Dendritic cell treated with granulocyte-macrophage colony-stimulating factor and Interleukin-4, amounts not matched to agents 40 ng/mL and 50 ng/mL, for 4 days (primary cell): ENCODE results near the gene ZNF503.
"Not testable (repeated sequence)": the region's sequence is repeated elsewhere in the genome, so short reads cannot be mapped to it uniquely, and the experiment has no call there.

Source experiments
- H3K27ac Mint-ChIP-seq: one replicate; pipeline ENCODE4 v1.8.0; 2022; ENCODE audit warnings: mild to moderate bottlenecking, mixed read lengths
- H3K27me3 Mint-ChIP-seq: one replicate; pipeline ENCODE4 v1.8.0; 2022; ENCODE audit warnings: mild to moderate bottlenecking, mixed read lengths
- H3K36me3 Mint-ChIP-seq: one replicate; pipeline ENCODE4 v1.8.0; 2022; ENCODE audit warnings: low read depth, mixed read lengths
- H3K4me1 Mint-ChIP-seq: one replicate; pipeline ENCODE4 v1.8.0; 2022; ENCODE audit warnings: low read depth, mixed read lengths
- H3K4me3 Mint-ChIP-seq: one replicate; pipeline ENCODE4 v1.8.0; 2022; ENCODE audit warnings: mild to moderate bottlenecking, moderate library complexity, mixed read lengths
- H3K9me3 Mint-ChIP-seq: one replicate; pipeline ENCODE4 v1.8.0; 2022; ENCODE audit warnings: mixed read lengths
- intact Hi-C: fragments of 100-400 bp; cut with micrococcal nuclease; formaldehyde crosslinking; loops from one replicate; pipeline ENCODE4 v1.15.0; 2022

The ZNF503 gene

GRCh38 chr10:75379817-75380216, 21.7 kb downstream of the ZNF503 start:
- intact Hi-C loops: loop anchor here (2.0 kb wide), 1 partner anchor 57 kb away; no protein-coding TSS in a partner anchor
- Mint-ChIP-seq H3K4me1 (peaks cover 67% of the 10 kb centered on the region), H3K27me3 (peaks cover 17% of the 10 kb centered on the region), H3K9me3 (no peaks in the 10 kb centered on the region), H3K36me3 (no peaks in the 10 kb centered on the region), H3K4me3 (no peak overlapping the region), H3K27ac (peak overlapping the region; percentile 39)

GRCh38 chr10:75379212-75379724, 22.3 kb downstream of the ZNF503 start:
- no peak overlapping the region for H3K4me3 Mint-ChIP-seq
- H3K27ac Mint-ChIP-seq: peak overlapping the region; percentile 39
- peaks cover 14% of the 10 kb centered on the region for H3K27me3 Mint-ChIP-seq
- intact Hi-C loops: loop anchor here (2.0 kb wide), 1 partner anchor 56 kb away; no protein-coding TSS in a partner anchor
- H3K4me1 Mint-ChIP-seq: peaks cover 72% of the 10 kb centered on the region
- no peaks in the 10 kb centered on the region for H3K9me3 Mint-ChIP-seq
- H3K36me3 Mint-ChIP-seq: no peaks in the 10 kb centered on the region

- peaks cover 12% of the 10 kb centered on the region for H3K27me3 Mint-ChIP-seq
- peaks cover 75% of the 10 kb centered on the region for H3K4me1 Mint-ChIP-seq
- H3K4me3 Mint-ChIP-seq: no peak overlapping the region
- intact Hi-C loops: loop anchor here (2.0 kb wide), 1 partner anchor 56 kb away; no protein-coding TSS in a partner anchor
- H3K9me3 Mint-ChIP-seq: no peaks in the 10 kb centered on the region
- H3K27ac Mint-ChIP-seq: peak overlapping the region; percentile 39
- no peaks in the 10 kb centered on the region for H3K36me3 Mint-ChIP-seq
Measured at GRCh38 chr10:75378379-75378778, 23.2 kb downstream of the ZNF503 start.

- Mint-ChIP-seq H3K27ac (no peak overlapping the region), H3K36me3 (no peaks in the 10 kb centered on the region), H3K4me3 (no peak overlapping the region), H3K27me3 (peaks cover 8% of the 10 kb centered on the region), H3K4me1 (peaks cover 70% of the 10 kb centered on the region), H3K9me3 (no peaks in the 10 kb centered on the region)
- intact Hi-C loops: loop anchor here (2.0 kb wide), 1 partner anchor 55 kb away; no protein-coding TSS in a partner anchor
Measured at GRCh38 chr10:75377869-75378268, 23.7 kb downstream of the ZNF503 start.

GRCh38 chr10:75375838-75376237, 25.7 kb downstream of the ZNF503 start:
- Mint-ChIP-seq H3K9me3 (no peaks in the 10 kb centered on the region), H3K27me3 (peaks cover 8% of the 10 kb centered on the region), H3K36me3 (no peaks in the 10 kb centered on the region), H3K4me3 (no peak overlapping the region), H3K4me1 (peaks cover 60% of the 10 kb centered on the region), H3K27ac (peak overlapping the region; percentile 80)
- intact Hi-C loops: loop anchor here (2.0 kb wide), 1 partner anchor 17 kb away; no protein-coding TSS in a partner anchor

- intact Hi-C loops: no loop called here
Measured at GRCh38 chr10:75371010-75371409, 30.6 kb downstream of the ZNF503 start.

GRCh38 chr10:75369838-75370237, 31.7 kb downstream of the ZNF503 start:
- H3K27me3 Mint-ChIP-seq, intact Hi-C loops, H3K27ac Mint-ChIP-seq, H3K36me3 Mint-ChIP-seq, H3K4me3 Mint-ChIP-seq: not testable (repeated sequence)
- Mint-ChIP-seq H3K4me1 (peaks cover 21% of the 10 kb centered on the region), H3K9me3 (peaks cover 17% of the 10 kb centered on the region)

More at GRCh38 chr10:75371010-75371409, 30.6 kb downstream of the ZNF503 start:
- Mint-ChIP-seq H3K27me3 (peaks cover 8% of the 10 kb centered on the region), H3K27ac (no peak overlapping the region), H3K36me3 (no peaks in the 10 kb centered on the region), H3K4me1 (peaks cover 29% of the 10 kb centered on the region), H3K4me3 (no peak overlapping the region), H3K9me3 (peaks cover 17% of the 10 kb centered on the region)

- Mint-ChIP-seq H3K36me3 (no peaks in the 10 kb centered on the region), H3K4me3 (no peak overlapping the region), H3K27me3 (peaks cover 2% of the 10 kb centered on the region), H3K4me1 (peaks cover 11% of the 10 kb centered on the region), H3K9me3 (peaks cover 17% of the 10 kb centered on the region), H3K27ac (no peak overlapping the region)
- intact Hi-C loops: no loop called here
Measured at GRCh38 chr10:75367901-75368300, 33.7 kb downstream of the ZNF503 start.

GRCh38 chr10:75367021-75367487, 34.5 kb downstream of the ZNF503 start:
- Mint-ChIP-seq H3K4me1 (peaks cover 15% of the 10 kb centered on the region), H3K36me3 (no peaks in the 10 kb centered on the region), H3K9me3 (peaks cover 17% of the 10 kb centered on the region), H3K27me3 (no peaks in the 10 kb centered on the region), H3K4me3 (no peak overlapping the region), H3K27ac (no peak overlapping the region)
- intact Hi-C loops: no loop called here

GRCh38 chr10:75363431-75363830, 38.1 kb downstream of the ZNF503 start:
- H3K4me3 Mint-ChIP-seq: no peak overlapping the region
- no peaks in the 10 kb centered on the region for H3K36me3 Mint-ChIP-seq
- peaks cover 4% of the 10 kb centered on the region for H3K9me3 Mint-ChIP-seq
- peaks cover 3% of the 10 kb centered on the region for H3K27me3 Mint-ChIP-seq
- intact Hi-C loops: no loop called here
- H3K4me1 Mint-ChIP-seq: peaks cover 41% of the 10 kb centered on the region
- H3K27ac Mint-ChIP-seq: no peak overlapping the region

- Mint-ChIP-seq H3K9me3 (peaks cover 11% of the 10 kb centered on the region), H3K4me1 (peaks cover 33% of the 10 kb centered on the region), H3K27ac (peak overlapping the region; percentile 10)
- not testable (repeated sequence) for H3K36me3 Mint-ChIP-seq, H3K4me3 Mint-ChIP-seq, H3K27me3 Mint-ChIP-seq
- intact Hi-C loops: loop anchor here (2.0 kb wide), 1 partner anchor 15 kb away; no protein-coding TSS in a partner anchor
Measured at GRCh38 chr10:75359876-75360275, 41.7 kb downstream of the ZNF503 start.

- H3K27ac Mint-ChIP-seq: peak overlapping the region; percentile 72
- intact Hi-C loops: loop anchor here (2.0 kb wide), 1 partner anchor 16 kb away; no protein-coding TSS in a partner anchor
- peaks cover 11% of the 10 kb centered on the region for H3K9me3 Mint-ChIP-seq
- H3K36me3 Mint-ChIP-seq: no peaks in the 10 kb centered on the region
- H3K27me3 Mint-ChIP-seq: peaks cover 3% of the 10 kb centered on the region
- no peak overlapping the region for H3K4me3 Mint-ChIP-seq
- peaks cover 33% of the 10 kb centered on the region for H3K4me1 Mint-ChIP-seq
Measured at GRCh38 chr10:75358835-75359421, 42.6 kb downstream of the ZNF503 start.

- Mint-ChIP-seq H3K27ac (peak overlapping the region; percentile 72), H3K4me1 (peaks cover 33% of the 10 kb centered on the region), H3K9me3 (peaks cover 11% of the 10 kb centered on the region), H3K36me3 (no peaks in the 10 kb centered on the region), H3K4me3 (no peak overlapping the region), H3K27me3 (peaks cover 3% of the 10 kb centered on the region)
- intact Hi-C loops: loop anchor here (2.0 kb wide), 1 partner anchor 17 kb away; no protein-coding TSS in a partner anchor
Measured at GRCh38 chr10:75358132-75358531, 43.4 kb downstream of the ZNF503 start.

- Mint-ChIP-seq H3K4me1 (peaks cover 29% of the 10 kb centered on the region), H3K9me3 (peaks cover 11% of the 10 kb centered on the region), H3K36me3 (no peaks in the 10 kb centered on the region), H3K27ac (no peak overlapping the region), H3K4me3 (no peak overlapping the region), H3K27me3 (peaks cover 3% of the 10 kb centered on the region)
- intact Hi-C loops: no loop called here
Measured at GRCh38 chr10:75357500-75357899, 44.1 kb downstream of the ZNF503 start.
